IMR-90 (cell line): ENCODE data around the gene PCDHGA2. TPM values are rescaled to one million over a fixed set of nuclear protein-coding genes. Genes with fewer than 3 reads are reported as not detected.

Experiments
- ATAC-seq: fragments of 200-7000 bp; cut with Tn5 transposase; 2 replicates; pipeline ENCODE4 v1.9.1; 2020; ENCODE audit warnings: low read depth, mild to moderate bottlenecking, moderate library complexity
- BruUV-seq: library from RNA; stranded (reverse); fragments of 400-500 nt; replicated peaks from 2 replicates; lab custom pipeline; 2021; lab: Mats Ljungman, UMichigan
- CTCF ChIA-PET: fragments of 300-600 bp; formaldehyde crosslinking; extraction: SDS; loops from one replicate; lab custom pipeline; 2021; ENCODE audit warnings: antibody characterized with exemption; lab: Yijun Ruan, JAX
- POLR2A ChIA-PET: fragments of 300-600 bp; sonication (Branson Sonifier 250); formaldehyde crosslinking; loops from one replicate; lab custom pipeline; 2022; ENCODE audit warnings: antibody characterized with exemption; ENCODE audit not compliant: unreplicated experiment; lab: Charles Lee
- DNase-seq: peaks from one replicate; pipeline ENCODE4 v3.0.0; 2013
- H2AFZ ChIP-seq: replicated peaks from 2 replicates; pipeline ENCODE3; 2013; ENCODE audit warnings: low read length, mild to moderate bottlenecking; ENCODE audit not compliant: poor library complexity
- H2AK5ac ChIP-seq: 2 replicates; pipeline ENCODE4 v1.6.1; 2013; ENCODE audit warnings: low read depth, low read length, inconsistent platforms
- H2AK9ac ChIP-seq: replicated peaks from 2 replicates; pipeline ENCODE3; 2013; ENCODE audit warnings: mild to moderate bottlenecking, low read depth, low read length, moderate library complexity; ENCODE audit not compliant: poor library complexity
- H2BK120ac ChIP-seq: 2 replicates; pipeline ENCODE4 v1.6.1; 2013; ENCODE audit warnings: low read depth, low read length, inconsistent platforms
- H2BK15ac ChIP-seq: 3 replicates; pipeline ENCODE4 v1.6.1; 2013; ENCODE audit warnings: low read depth, low read length, inconsistent platforms
- H2BK20ac ChIP-seq: 2 replicates; pipeline ENCODE4 v1.6.1; 2013; ENCODE audit warnings: low read depth, mild to moderate bottlenecking, inconsistent platforms, low read length, moderate library complexity
- H2BK5ac ChIP-seq: 2 replicates; pipeline ENCODE4 v1.6.1; 2013; ENCODE audit warnings: mild to moderate bottlenecking, low read depth, low read length, inconsistent platforms; ENCODE audit not compliant: poor library complexity, severe bottlenecking
- H3K14ac ChIP-seq: replicated peaks from 2 replicates; pipeline ENCODE4 v1.6.1; 2013; ENCODE audit warnings: low read depth, low read length, inconsistent platforms
- H3K18ac ChIP-seq: 2 replicates; pipeline ENCODE4 v1.6.1; 2013; ENCODE audit warnings: low read depth, low read length, control low read depth
- H3K23ac ChIP-seq: 2 replicates; pipeline ENCODE4 v1.6.1; 2013; ENCODE audit warnings: low read depth, low read length, inconsistent platforms
- H3K27ac ChIP-seq: 2 replicates; pipeline ENCODE4 v1.5.1; 2013; ENCODE audit warnings: mild to moderate bottlenecking, control low read depth, low read length; ENCODE audit not compliant: insufficient read depth
- H3K27me3 ChIP-seq: 2 replicates; pipeline ENCODE4 v1.6.1; 2013; ENCODE audit warnings: low read length; ENCODE audit not compliant: control insufficient read depth, insufficient read depth
- H3K36me3 ChIP-seq: 2 replicates; pipeline ENCODE4 v1.6.1; 2013; ENCODE audit warnings: low read length, mixed read lengths; ENCODE audit not compliant: control insufficient read depth, insufficient read depth
- H3K4ac ChIP-seq: 2 replicates; pipeline ENCODE4 v1.6.1; 2013; ENCODE audit warnings: low read depth, low read length, inconsistent platforms
- H3K4me1 ChIP-seq: 2 replicates; pipeline ENCODE4 v1.6.1; 2013; ENCODE audit warnings: low read length, mixed read lengths; ENCODE audit not compliant: control insufficient read depth, insufficient read depth
- H3K4me2 ChIP-seq: 2 replicates; pipeline ENCODE4 v1.6.1; 2013; ENCODE audit warnings: low read depth, mild to moderate bottlenecking, control low read depth, low read length, moderate library complexity
- H3K4me3 ChIP-seq: 2 replicates; pipeline ENCODE4 v1.5.1; 2013; ENCODE audit warnings: low read depth, mild to moderate bottlenecking, control low read depth, low read length, moderate library complexity; ENCODE audit not compliant: insufficient read depth
- H3K56ac ChIP-seq: 2 replicates; pipeline ENCODE4 v1.6.1; 2013; ENCODE audit warnings: low read length, inconsistent platforms; ENCODE audit not compliant: insufficient read depth; ENCODE audit errors: extremely low read depth
- H3K79me1 ChIP-seq, 2 experiments: 2 replicates each; pipeline ENCODE4 v1.6.1; 2013; ENCODE audit warnings: low read length in 2 of 2, inconsistent platforms in 1 of 2, low read depth in 1 of 2
- H3K9ac ChIP-seq: 2 replicates; pipeline ENCODE4 v1.6.1; 2013; ENCODE audit warnings: low read depth, low read length, control low read depth
- H3K9me1 ChIP-seq: 2 replicates; pipeline ENCODE4 v1.6.1; 2013; ENCODE audit warnings: low read length, inconsistent platforms; ENCODE audit not compliant: insufficient read depth
- H3K9me3 ChIP-seq: 2 replicates; pipeline ENCODE4 v1.6.1; 2013; ENCODE audit warnings: low read length; ENCODE audit not compliant: control insufficient read depth, insufficient read depth
- H4K20me1 ChIP-seq: 2 replicates; pipeline ENCODE4 v1.6.1; 2013; ENCODE audit warnings: low read length, inconsistent platforms; ENCODE audit not compliant: insufficient read depth
- H4K5ac ChIP-seq: 2 replicates; pipeline ENCODE4 v1.6.1; 2013; ENCODE audit warnings: mild to moderate bottlenecking, low read depth, low read length, control low read depth
- H4K8ac ChIP-seq, 2 experiments: 2 replicates each; pipeline ENCODE4 v1.6.1; 2013; ENCODE audit warnings: low read depth in 2 of 2, low read length in 2 of 2, control low read depth in 1 of 2, inconsistent platforms in 1 of 2
- H4K91ac ChIP-seq: 2 replicates; pipeline ENCODE4 v1.6.1; 2013; ENCODE audit warnings: low read depth, low read length, inconsistent platforms; ENCODE audit not compliant: insufficient read depth
- BHLHE40 ChIP-seq: fragments of 150-350 bp; IDR thresholded peaks from 2 replicates; pipeline ENCODE4 v1.6.1; 2016; ENCODE audit warnings: mild to moderate bottlenecking, low read depth, low read length
- CEBPB ChIP-seq: IDR thresholded peaks from 2 replicates; pipeline ENCODE4 v1.6.1; 2012; ENCODE audit warnings: low read depth, low read length, improper control_type of control experiment
- CHD1 ChIP-seq: IDR thresholded peaks from 2 replicates; pipeline ENCODE4 v1.6.1; 2012; ENCODE audit warnings: low read depth, low read length, improper control_type of control experiment
- ELK1 ChIP-seq: fragments of 150-350 bp; IDR thresholded peaks from 2 replicates; pipeline ENCODE4 v1.6.1; 2016; ENCODE audit warnings: low read depth, mild to moderate bottlenecking, low read length, moderate library complexity, borderline replicate concordance
- MAFK ChIP-seq: IDR thresholded peaks from 2 replicates; pipeline ENCODE4 v1.6.1; 2012; ENCODE audit warnings: low read depth, low read length, improper control_type of control experiment
- MXI1 ChIP-seq: IDR thresholded peaks from 2 replicates; pipeline ENCODE4 v1.6.1; 2012; ENCODE audit warnings: low read depth, mild to moderate bottlenecking, low read length, moderate library complexity, borderline replicate concordance
- NFE2L2 ChIP-seq: fragments of 150-350 bp; IDR thresholded peaks from 2 replicates; pipeline ENCODE4 v1.6.1; 2016; ENCODE audit warnings: low read depth, mild to moderate bottlenecking, low read length
- POLR2A ChIP-seq: IDR thresholded peaks from 2 replicates; pipeline ENCODE4 v1.6.1; 2012; ENCODE audit warnings: mild to moderate bottlenecking, low read depth, low read length
- RAD21 ChIP-seq: IDR thresholded peaks from 2 replicates; pipeline ENCODE4 v1.6.1; 2012; ENCODE audit warnings: low read length, improper control_type of control experiment
- RCOR1 ChIP-seq: IDR thresholded peaks from 2 replicates; pipeline ENCODE4 v1.6.1; 2012; ENCODE audit warnings: mild to moderate bottlenecking, low read length, improper control_type of control experiment; ENCODE audit not compliant: insufficient replicate concordance
- RFX5 ChIP-seq: IDR thresholded peaks from 2 replicates; pipeline ENCODE4 v1.8.0; 2012; ENCODE audit warnings: low read depth, mild to moderate bottlenecking, low read length, moderate library complexity
- SMC3 ChIP-seq: fragments of 150-350 bp; IDR thresholded peaks from 2 replicates; pipeline ENCODE4 v1.6.1; 2016; ENCODE audit warnings: low read depth, mild to moderate bottlenecking, antibody characterized with exemption, low read length, moderate library complexity
- USF2 ChIP-seq: fragments of 150-350 bp; IDR thresholded peaks from 2 replicates; pipeline ENCODE4 v1.6.1; 2017; ENCODE audit warnings: mild to moderate bottlenecking, antibody characterized with exemption, low read length, low read depth
- WGBS, 2 experiments: methylation state at CpG; one replicate each; pipeline versions ENCODE4 v1.1.5 to v1.1.7; 2013; ENCODE audit warnings: missing lambda C conversion rate in 2 of 2; ENCODE audit not compliant: insufficient read length in 1 of 2; ENCODE audit errors: extremely low coverage in 2 of 2; 5-methylcytosine and 5-hydroxymethylcytosine counted together
- dilution Hi-C: fragments of 300-500 bp; cut with HindIII; formaldehyde crosslinking; loops from one replicate; pipeline ENCODE4 v1.14.3; 2018; ENCODE audit warnings: low sequenced_read_pairs; ENCODE audit not compliant: unreplicated experiment
- in situ Hi-C: fragments of 300-500 bp; cut with MboI; formaldehyde crosslinking; loops from 3 replicates; pipeline ENCODE4 v1.14.3; 2019; ENCODE audit warnings: low sequenced_read_pairs, inconsistent platforms, mixed read lengths
- intact Hi-C: fragments of 100-400 bp; cut with micrococcal nuclease; formaldehyde crosslinking; loops from 2 replicates; pipeline ENCODE4 v1.10.0; 2022
- polyA plus RNA-seq, 3 experiments: library from polyadenylated mRNA; depleted of rRNA; stranded (reverse); fragments of >200 nt; gene quantifications; 2 replicates each; pipeline ENCODE4 v1.2.3, GENCODE V29; 2012; ENCODE audit warnings: low replicate concordance in 1 of 3
- total RNA-seq: library from RNA; depleted of rRNA; stranded (reverse); fragments of >200 nt; gene quantifications from 2 replicates; pipeline ENCODE4 v1.2.3, GENCODE V29; 2012

PCDHGA2 gene
- total and polyA plus RNA-seq, 2 of the 4 experiments (the other 2 are of a cell fraction): 3.4 to 3.6 TPM

- Histone ChIP-seq H3K36me3 (peaks cover 12% of the 10 kb centered on the region), H2BK20ac (no peak overlapping the region), H2BK120ac (no peak overlapping the region), H3K18ac (no peak overlapping the region), H3K79me1 (peaks cover 15 to 17% of the 10 kb centered on the region in 2 experiments), H3K4ac (no peak overlapping the region), H3K14ac (no peak overlapping the region), H4K8ac (no peak overlapping the region), H3K56ac (no peak overlapping the region), H2AK5ac (no peak overlapping the region), H4K91ac (no peak overlapping the region), H3K9me1 (no peaks in the 10 kb centered on the region), H3K27me3 (no peaks in the 10 kb centered on the region), H3K23ac (no peak overlapping the region), H2BK5ac (no peak overlapping the region), H3K27ac (no peak overlapping the region), H3K4me1 (no peaks in the 10 kb centered on the region), H3K9me3 (peaks cover 50% of the 10 kb centered on the region), H2AK9ac (no peak overlapping the region), H4K20me1 (peaks cover 7% of the 10 kb centered on the region; the same call in 1 of the 2 replicates), H4K5ac (no peak overlapping the region), H3K4me3 (no peak overlapping the region), H2BK15ac (no peak overlapping the region), H3K4me2 (no peak overlapping the region), H3K9ac (no peak overlapping the region), H2AFZ (no peak overlapping the region)
- in situ Hi-C loops (no loop called here), dilution Hi-C loops (no loop called here), intact Hi-C loops (no loop called here)
- 100% methylated on average over 3 of the region's 6 CpGs; no CpG with 5 or more reads in 1 of the 2 experiments for WGBS, 2 experiments
- TF ChIP-seq POLR2A: no peak
- no peak for TF ChIP-seq MXI1
- no peak for TF ChIP-seq CEBPB
- TF ChIP-seq USF2: no peak
- no peak; the same call in 1 of the 2 replicates for TF ChIP-seq NFE2L2
- no peak for TF ChIP-seq RFX5
- no peak for TF ChIP-seq MAFK
- no peak for TF ChIP-seq CHD1
- no peak for TF ChIP-seq RCOR1
- no peak for TF ChIP-seq SMC3
- no peak for TF ChIP-seq ELK1
- no peak for TF ChIP-seq BHLHE40
- no peak for TF ChIP-seq RAD21
- ATAC-seq (no peak), DNase-seq (no peak)
- no TSS peak for BruUV-seq
- ChIA-PET CTCF (interaction anchor here (1.2 to 1.7 kb wide), 3 partner anchors 94 to 311 kb away, joined by 4 to 5 read pairs (median 4); partner anchors contain the start of genes PCDHGA10 and PCDHGA11), POLR2A (no interaction called here)
Measured at GRCh38 chr5:141319202-141319601, 19.4 kb upstream of the PCDHGA2 start.
